Hematopoietic multipotent progenitor cell treated with erythropoietin and hydrocortisone succinate and interleukin-3 and kit ligand, for 6 days (in vitro differentiated cells): ENCODE measurements around the gene DPF1.

Source experiments
- DNase-seq: peaks from one replicate; pipeline ENCODE4 v3.0.0-alpha.2; 2015

Gene DPF1

GRCh38 chr19:38196245-38196837, 27.7 kb downstream of the DPF1 start:
- no peak for DNase-seq

- DNase-seq: no peak
These were observed 28.8 kb downstream of the DPF1 start for GRCh38 chr19:38195237-38195636.

GRCh38 chr19:38194061-38194701, 29.8 kb downstream of the DPF1 start:
- DNase-seq: no peak

DNA sequence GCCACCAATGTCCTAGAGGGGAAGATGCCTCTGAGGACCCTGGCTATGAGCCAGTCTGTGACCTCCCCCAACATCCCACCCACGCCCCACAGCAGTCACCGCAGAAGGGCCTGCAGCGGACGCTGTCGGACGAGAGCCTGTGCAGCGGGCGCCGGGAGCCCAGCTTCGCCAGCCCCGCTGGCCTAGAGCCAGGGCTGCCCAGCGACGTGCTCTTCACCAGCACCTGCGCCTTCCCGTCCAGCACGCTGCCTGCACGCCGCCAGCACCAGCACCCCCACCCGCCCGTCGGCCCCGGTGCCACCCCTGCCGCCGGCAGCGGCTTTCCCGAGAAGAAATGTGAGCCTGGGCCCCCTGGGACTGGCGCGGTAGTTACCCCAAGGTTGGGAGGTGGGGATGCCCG, 30.6 kb downstream of the DPF1 start:
- DNase-seq: no peak

- no peak for DNase-seq
These were observed 32.3 kb downstream of the DPF1 start for GRCh38 chr19:38191747-38192146.

GRCh38 chr19:38190793-38191192, 33.2 kb downstream of the DPF1 start:
- peak; percentile 35 for DNase-seq

DNA sequence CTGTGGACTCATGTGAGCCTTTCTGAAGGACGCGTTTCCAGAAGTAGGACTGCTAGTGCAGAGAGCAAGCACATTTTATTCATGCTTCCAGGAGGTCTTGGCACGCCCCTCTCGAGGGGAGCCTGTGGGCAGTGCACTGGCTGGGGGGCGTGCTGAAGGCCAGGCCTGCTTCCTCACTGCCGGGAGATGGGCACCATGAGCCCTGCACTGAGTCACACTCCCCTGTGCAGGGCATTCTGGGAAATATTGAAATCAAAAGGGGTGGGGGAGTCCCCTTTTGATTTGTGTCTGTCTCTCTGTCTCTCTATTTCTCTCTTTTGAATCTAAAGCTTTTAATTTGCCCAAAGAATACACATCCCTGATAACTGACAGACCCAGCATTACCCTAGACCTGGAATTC, 34.0 kb downstream of the DPF1 start:
- DNase-seq: no peak

GRCh38 chr19:38185562-38185961, 38.5 kb downstream of the DPF1 start:
- no peak for DNase-seq

- no peak for DNase-seq
These were observed 39.2 kb downstream of the DPF1 start for GRCh38 chr19:38184815-38185214.

GRCh38 chr19:38183251-38183897, 40.6 kb downstream of the DPF1 start:
- DNase-seq: no peak

- no peak for DNase-seq
These were observed 41.3 kb downstream of the DPF1 start for GRCh38 chr19:38182536-38183210.

- DNase-seq: no peak
These were observed 44.0 kb downstream of the DPF1 start for GRCh38 chr19:38180071-38180470.

DNA sequence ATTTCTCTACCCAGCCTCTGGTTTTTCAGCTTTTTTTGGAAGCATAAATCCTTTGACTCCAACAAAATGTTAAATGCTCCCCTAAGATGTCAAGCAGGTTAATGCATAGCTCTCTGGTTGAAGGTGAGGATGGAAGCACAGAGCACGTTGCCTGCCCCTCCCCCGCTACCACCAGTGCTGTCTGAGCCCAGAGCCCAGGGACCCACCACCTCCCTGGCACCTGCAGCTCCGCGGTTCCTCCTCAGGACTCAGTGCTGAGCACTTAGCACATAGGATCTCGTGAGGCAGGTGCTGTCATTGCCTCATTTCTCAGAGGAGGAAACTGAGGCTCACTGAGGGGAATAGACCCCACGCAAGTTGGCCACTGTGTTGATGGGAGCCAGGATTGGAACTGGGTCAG, 48.6 kb downstream of the DPF1 start:
- DNase-seq: no peak

DNA sequence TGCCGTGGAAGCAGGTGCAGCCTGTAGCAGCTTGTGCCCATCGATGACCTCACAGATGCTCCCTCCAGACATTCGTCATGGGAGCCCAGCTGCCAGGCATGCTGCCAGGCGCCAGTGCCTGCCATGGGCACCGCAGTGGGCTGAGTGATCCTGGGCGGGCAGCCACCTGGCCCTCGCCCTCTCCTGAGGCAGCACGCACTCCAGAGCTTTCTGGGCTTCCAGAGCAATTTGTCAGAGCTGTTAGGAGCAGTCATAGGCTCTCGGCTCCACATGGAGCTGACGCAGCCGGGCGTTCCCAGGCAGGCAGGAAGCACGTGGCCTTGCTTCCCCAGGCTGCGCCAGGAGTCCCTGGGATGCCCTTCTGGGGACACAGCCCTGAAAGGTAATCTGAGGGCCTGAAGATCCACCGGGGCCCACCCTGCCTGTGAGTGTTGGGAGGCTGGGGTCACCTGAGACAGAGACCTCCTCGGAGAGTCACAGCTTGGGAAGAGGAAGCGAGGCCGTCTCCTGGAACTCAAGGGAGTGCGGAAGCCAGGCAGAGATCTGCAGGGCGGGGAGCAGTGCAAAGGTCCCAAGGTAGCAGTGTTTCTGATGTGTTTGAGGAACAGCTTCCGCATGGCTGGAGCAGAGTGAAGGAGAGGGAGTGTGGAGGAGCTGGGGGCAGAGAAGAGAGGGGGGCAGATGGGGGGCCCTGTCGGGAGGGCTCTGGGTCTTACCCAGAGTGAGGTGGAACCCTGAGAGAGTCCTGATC, 50.6 kb downstream of the DPF1 start:
- DNase-seq: no peak

GRCh38 chr19:38172001-38172400, 52.0 kb downstream of the DPF1 start:
- DNase-seq: no peak

DNA sequence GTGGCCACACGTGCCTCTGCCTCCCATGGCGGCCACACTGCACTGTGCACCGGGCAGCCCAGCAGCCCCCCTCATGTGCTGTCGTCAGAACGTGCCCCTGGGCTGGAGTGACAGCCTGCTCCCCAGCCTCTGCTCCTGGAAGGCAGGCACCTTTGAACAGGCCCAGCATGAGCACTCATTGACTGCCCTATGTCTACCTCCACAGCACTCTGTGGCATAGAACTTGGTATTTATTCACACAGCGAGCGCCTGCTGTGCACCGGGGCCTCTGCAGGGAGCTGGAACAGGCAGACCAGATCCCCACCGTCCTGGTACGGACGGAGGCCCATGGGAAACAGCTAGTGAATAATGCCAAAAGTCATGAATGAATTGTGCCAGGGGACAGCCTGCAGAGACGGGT, 53.7 kb downstream of the DPF1 start:
- no peak for DNase-seq

DNA sequence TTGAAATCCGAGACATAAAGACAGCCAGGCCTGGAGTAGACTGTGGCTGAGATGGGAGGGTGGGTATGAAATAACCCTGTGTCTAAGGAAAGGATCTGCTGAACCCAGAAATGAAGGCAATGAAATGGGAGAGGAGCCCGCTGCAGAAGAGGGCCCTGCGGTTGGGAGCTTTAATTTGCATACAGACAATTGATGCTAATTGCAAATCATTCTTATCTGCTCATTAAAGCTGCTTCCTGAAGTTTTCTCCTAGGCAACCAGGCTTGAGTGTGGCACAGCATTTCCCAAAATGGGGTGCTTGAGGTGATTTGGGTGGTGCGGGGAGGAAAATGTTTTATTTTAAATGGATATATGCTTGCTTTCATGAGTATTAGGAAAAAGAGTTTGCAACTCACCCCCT, 55.4 kb downstream of the DPF1 start:
- peak; percentile 12 for DNase-seq

GRCh38 chr19:38165335-38165734, 58.7 kb downstream of the DPF1 start:
- no peak for DNase-seq

- DNase-seq: no peak
These were observed 59.5 kb downstream of the DPF1 start for GRCh38 chr19:38164526-38164925.

GRCh38 chr19:38163419-38164290, 60.4 kb downstream of the DPF1 start:
- no peak for DNase-seq

DNA sequence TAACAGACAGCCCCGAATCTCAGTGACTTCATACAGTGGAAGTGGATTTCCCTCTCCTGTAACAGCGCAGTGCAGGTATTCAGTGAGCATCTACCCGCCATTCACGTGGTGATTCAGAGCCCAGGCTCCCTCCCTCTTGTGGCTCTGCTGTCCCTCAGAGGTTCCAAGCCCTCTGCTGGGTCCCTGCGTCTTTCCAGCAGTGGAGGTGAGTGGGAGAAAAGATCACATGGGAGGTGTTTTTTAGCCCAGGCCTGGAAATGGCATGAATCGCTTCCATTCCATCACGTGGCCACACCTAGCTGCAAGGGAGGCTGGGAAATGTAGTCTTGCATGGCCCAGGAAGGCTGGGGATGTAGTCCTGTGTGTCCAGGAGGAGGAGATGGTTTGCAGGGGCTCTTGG, 61.4 kb downstream of the DPF1 start:
- DNase-seq: no peak

DNA sequence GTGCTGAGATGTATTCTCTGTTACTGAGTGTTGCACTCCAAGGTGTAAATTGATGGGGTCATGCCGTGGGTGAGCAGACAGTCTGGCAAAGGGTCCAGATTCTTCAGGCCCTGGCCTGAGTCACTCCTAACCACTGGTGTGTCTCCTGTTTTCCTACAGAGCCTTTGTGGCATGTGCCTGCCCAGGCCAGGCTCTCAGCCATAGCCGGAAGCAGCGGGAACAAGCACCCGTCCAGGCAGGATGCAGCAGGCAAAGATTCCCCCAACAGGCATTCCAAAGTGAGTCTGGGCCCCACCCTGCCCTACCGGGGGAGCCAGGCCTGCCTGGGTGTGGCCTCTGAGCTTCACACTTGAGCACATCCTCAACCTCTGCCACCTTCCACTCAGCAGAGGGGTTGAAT, 61.9 kb downstream of the DPF1 start:
- no peak for DNase-seq
